SIG-M5 treated with dmso at 0.1 percent for 504 hours (cell line): ENCODE data around the gene CFAP45.

ENCODE experiments used
- DNase-seq: peaks from one replicate; lab custom pipeline; 2025; ENCODE audit not compliant: unreplicated experiment; lab: John Stamatoyannopoulos, UW

CFAP45 gene

DNA sequence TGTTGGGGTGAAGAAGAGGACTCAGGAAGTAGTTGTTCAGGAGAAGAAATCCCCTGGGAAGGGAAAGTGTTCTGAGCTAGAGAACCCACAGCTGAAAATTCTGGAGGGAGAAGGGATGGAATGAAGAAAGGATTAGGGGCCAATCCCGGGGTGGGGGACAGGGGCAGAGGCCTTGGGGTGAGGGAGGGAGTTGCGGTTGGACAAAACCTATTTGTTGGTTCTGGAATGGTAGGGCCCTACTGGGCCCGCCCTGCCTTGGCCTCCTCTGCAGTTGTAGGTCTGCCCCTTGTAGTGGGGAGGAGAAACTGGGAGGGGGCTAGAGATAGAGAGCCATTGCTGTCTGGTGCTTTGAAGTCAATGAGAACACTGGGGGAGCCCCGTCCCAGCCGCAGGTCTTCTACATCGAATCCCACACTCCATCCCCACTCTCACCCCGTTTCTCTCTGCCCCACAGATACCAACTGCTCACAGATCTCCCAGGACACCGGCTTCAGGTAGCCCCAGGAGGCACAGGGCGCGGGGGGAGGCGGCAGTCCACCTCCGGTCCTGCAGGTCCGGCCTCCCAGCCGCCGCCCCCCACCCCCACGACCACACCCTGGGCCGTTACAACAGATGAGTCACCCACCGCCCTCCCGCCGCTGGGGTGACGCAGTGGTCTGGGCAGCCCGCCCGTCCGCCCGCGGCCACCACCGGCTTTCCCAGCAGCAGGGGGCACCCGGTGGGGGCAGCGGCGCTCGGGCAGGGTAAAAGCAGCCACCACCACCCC lies 24.2 kb upstream of the CFAP45 start:
- peak; percentile 76 for DNase-seq

- DNase-seq = peak; percentile 85
These were observed 23.4 kb upstream of the CFAP45 start for GRCh38 chr1:159923203-159924024.

DNA sequence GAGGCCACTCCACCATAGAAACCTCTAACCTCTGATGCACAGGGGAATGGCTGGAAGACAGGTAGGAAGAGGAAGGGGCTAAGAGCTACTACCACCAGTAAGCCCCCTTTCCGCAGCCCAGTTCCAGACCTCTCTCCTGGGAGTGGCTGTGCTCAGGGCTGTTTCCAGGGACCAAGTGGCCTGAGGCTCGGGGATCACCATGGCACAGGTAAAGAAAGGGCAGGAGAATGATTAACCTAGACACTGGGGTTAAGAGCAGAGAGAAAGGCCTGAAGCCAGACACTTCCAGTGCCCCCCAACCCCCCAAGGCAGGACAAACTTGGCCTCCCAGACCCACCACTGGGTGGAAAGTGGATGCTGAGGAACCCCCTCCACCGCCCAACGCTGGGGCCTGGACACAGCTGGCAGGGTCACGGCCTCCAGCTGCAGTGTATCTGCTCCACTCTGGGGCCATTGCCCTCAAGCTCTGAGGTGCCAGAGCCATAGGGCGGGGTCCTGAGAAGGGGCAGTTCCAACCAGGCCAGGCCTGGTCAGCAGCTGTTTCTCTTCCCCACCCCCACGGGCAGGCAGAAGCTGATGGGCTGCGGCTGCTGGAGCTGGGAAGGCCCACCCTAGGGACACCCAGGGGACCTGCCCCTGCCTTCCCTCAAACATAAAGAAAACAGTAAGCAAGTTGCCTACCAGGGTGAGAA lies 22.7 kb upstream of the CFAP45 start:
- DNase-seq = no peak

DNA sequence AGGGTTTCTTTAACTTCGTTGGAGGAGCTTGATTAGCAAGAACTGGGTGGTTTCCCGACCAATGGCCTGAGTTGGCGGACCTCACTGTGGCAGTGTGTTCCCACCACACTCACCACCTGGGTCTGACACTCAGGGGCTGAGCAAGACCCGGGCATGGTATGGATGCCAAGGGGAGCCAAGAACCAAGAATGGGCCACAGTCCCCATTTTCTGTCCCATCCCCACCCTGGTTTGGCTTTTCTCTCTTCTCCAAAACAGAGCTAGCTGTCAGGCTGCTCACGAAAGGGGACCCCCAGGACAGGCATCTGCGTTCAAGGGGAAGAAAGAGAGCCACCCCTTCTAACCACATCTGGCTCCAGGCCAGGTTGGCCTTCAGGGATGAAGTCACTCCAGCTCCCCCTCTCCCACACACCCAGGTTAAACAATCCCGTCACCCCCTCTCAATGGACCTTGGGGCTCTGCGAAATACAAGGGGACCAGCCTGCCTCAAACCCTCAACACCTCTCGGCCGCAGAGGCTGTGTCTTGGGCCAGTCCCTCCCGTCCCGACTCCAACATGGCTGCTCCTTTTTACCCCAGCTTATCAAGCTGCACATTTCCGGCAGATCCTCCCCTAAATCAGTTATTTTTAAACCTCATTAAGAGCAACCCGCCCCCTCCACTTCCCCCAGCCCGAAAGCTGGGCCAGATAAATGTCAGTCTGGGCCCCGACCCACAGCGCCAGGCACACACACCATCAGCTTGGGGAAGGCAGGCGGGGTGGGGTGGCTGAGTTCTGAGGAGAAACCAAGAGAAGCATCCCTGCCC lies 21.9 kb upstream of the CFAP45 start:
- no peak for DNase-seq

DNA sequence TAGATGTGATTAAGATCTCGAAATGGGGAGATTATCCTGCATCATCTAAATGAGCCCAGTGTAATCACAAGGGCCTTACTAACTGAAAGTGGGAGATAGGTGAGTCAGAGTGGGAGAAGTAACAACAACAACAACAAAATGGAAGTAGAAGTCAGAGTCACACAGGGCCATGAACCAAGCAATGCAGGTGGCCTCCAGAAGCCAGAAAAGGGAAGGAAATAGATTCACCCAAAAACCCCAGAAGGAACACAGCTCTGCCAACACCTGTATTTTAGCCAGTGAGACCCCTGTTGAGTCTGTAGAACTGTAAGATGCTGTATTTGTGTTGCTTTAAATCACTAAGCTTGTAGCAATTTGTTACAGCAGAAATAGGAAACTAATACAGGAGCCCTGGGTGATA lies 21.3 kb upstream of the CFAP45 start:
- DNase-seq = no peak

GRCh38 chr1:159920651-159921050 lies 20.7 kb upstream of the CFAP45 start:
- DNase-seq = no peak

- DNase-seq = no peak
These were observed 20.2 kb upstream of the CFAP45 start for GRCh38 chr1:159920202-159920601.

DNA sequence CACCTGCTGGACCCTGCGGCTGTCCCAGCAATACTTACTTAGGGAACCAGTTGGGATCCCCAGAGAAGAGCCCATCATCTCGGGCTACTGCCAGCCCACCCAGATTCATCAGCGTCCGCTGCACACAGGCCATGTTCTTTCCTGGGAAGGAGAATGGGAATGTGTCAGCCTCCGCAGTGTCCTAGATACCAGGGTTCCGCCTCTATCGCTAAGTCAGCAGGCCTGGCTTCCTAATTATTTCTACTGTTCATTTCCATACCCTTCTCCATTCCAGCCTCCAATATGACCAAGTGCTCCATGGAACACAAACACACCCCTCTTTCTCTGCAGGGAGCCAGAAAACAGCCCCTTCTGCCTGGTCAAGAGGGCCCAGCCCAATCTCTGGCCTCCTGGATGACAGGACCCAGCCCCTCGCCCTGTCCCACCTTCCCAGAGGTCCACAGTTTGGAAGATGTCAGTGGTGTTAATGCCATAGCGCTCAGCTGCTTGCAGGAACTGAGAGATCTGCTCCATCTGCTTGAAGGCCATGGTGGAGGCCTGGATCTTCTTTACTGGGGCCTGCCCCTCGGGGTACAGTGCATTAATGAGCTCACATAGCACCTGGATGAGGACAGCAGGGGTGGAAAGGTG lies 19.4 kb upstream of the CFAP45 start:
- no peak for DNase-seq

DNA sequence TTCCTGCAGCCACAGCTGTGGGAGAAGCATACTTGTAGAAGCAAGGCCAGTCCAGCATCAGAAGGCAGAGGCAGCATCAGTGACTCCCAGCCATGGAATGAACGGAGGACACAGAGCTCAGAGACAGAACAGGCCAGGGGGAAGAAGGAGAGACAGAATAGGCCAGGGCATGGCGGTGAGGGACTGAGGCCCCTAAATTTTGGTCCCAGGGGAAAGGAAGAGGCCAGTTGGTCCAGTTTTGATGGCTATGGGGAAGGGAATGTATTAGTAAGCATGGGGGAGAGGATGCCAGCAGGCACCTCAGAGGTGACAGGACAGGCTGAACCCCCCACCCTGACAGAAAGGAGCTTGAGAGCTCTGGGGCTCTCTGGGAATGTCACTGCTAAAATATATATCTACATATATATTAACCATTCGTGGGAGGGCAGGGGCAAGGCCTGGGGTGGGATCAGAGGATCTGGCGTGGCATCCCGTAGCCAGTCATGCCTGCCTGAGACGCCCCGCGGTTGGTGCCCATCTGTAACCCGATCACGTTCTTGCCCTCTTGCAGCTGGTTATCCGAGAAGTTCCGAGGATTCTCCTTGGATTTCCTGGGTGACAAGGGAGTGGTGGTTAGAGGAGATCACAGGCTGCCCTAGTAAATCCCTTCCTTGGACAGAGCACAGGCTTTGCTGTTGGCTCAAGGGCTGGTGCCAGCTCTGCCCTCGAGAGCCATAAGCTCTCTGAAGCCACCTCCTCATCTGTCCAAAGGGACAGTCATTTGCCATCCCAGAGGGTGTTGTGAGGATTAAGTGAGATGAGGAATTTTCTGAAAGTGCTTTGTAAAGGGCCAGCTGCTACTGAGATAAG lies 18.6 kb upstream of the CFAP45 start:
- no peak for DNase-seq

GRCh38 chr1:159917533-159918351 lies 17.8 kb upstream of the CFAP45 start:
- no peak for DNase-seq

GRCh38 chr1:159916242-159917051 lies 16.5 kb upstream of the CFAP45 start:
- DNase-seq = no peak

GRCh38 chr1:159915571-159916241 lies 15.7 kb upstream of the CFAP45 start:
- DNase-seq = no peak

GRCh38 chr1:159914252-159915018 lies 14.5 kb upstream of the CFAP45 start:
- DNase-seq = no peak

DNA sequence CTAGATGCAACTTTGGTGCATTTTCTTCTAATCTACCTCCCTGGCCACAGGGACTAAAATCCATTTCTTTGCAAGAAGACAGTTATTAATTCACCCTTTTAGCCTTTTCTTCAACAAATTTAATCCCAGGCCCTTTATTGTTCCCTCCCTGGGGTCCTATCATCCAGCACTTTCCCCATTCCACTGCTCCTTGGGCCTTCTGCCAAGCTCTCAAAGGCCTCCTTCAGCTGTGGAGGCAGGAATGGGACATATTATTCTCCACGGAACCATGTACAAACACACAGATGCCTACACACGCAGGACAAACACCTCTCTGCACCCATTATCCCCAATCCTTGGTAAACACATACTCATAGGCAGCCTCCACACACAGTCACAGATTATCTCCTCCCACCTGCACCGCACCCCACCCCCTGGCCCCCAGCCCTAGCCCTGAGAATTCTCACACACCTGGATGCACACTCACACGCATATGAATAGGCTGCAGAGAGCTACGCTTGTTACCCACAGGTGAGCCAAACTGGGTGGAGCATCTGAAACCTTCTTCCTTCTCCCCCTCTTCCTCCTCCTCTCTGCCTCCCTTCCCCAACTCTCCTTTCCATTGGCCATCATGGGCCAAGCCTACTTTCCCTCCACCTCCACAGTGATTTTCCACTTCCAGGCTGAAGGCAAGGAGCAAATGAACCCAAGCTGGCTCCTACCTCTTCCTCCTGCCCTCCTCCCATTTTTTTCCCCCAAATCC lies 13.7 kb upstream of the CFAP45 start:
- DNase-seq = no peak

DNA sequence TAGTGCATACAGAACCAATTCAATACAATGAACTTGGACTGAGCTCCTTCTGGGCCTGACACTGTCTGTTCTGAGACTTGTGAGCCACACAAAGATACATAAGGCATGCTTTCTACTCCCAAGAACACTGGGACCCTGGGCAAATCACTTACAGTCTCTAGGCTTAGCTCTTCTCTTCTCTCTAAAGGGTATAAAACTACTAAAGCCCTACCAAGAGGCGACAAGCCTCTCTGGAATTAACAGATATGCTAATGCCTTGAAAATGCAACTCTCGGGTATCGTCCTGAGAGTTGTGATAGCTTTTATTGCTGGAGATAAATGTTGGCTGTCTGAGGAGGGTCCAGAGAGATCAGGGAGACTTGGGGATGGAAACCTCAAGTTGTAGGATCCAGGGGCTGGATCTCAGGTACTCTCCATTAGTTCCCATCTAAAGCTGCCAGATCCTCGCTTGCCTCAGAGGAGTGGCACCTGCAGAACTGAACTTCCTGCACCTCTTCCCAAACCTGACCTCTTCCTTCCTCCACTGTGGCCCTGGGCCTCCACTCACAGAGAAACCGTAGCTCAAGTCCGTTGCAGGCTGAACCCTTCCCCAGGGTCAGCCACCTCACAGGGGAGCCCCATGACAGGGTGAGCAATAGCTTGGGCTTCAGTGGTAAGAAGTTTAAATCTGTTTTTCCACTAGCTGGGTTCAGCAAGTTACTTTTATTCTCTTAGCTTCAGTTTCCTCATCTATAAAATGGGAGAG lies 11.5 kb upstream of the CFAP45 start:
- no peak for DNase-seq
